HG02852 (cell line): Measurements from ENCODE around the gene NLE1.
A peak's percentile ranks its signal among the peaks of the same experiment; 100 is the strongest.
"Not testable (repeated sequence)": the region's sequence is repeated elsewhere in the genome, so short reads cannot be mapped to it uniquely, and the experiment has no call there.

Experiments
- ATAC-seq: cut with Tn5 transposase; IDR thresholded peaks from one replicate; pipeline ENCODE4 v1.9.1; 2021; ENCODE audit warnings: mild to moderate bottlenecking, moderate library complexity; ENCODE audit not compliant: unreplicated experiment

Gene NLE1

GRCh38 chr17:35141681-35142466 is at the start of gene NLE1:
NLE1 (minus strand) TSS chr17:35142303; CDS start chr17:35142275, 28 bp downstream.
- peak; percentile 91 for ATAC-seq

GRCh38 chr17:35191001-35191695 is 49.0 kb upstream of the NLE1 start:
- ATAC-seq = no peak

GRCh38 chr17:35189291-35189690 is 47.2 kb upstream of the NLE1 start:
- no peak for ATAC-seq

GRCh38 chr17:35188111-35188510 is 46.0 kb upstream of the NLE1 start:
- ATAC-seq = no peak

GRCh38 chr17:35187481-35187880 is 45.4 kb upstream of the NLE1 start:
- no peak for ATAC-seq

- ATAC-seq = no peak
Measured at GRCh38 chr17:35185849-35186248, 43.7 kb upstream of the NLE1 start.

GRCh38 chr17:35184274-35184673 is 42.2 kb upstream of the NLE1 start:
- ATAC-seq = no peak

- no peak for ATAC-seq
Measured at GRCh38 chr17:35183332-35183731, 41.2 kb upstream of the NLE1 start.

GRCh38 chr17:35179379-35179778 is 37.3 kb upstream of the NLE1 start:
- not testable (repeated sequence) for ATAC-seq

- ATAC-seq = no peak
Measured at GRCh38 chr17:35176897-35177296, 34.8 kb upstream of the NLE1 start.

- no peak for ATAC-seq
Measured at GRCh38 chr17:35175638-35176415, 33.7 kb upstream of the NLE1 start.

GRCh38 chr17:35174835-35175334 is 32.8 kb upstream of the NLE1 start:
- ATAC-seq = no peak

GRCh38 chr17:35172321-35172720 is 30.2 kb upstream of the NLE1 start:
- not testable (repeated sequence) for ATAC-seq

- no peak for ATAC-seq
Measured at GRCh38 chr17:35171834-35172233, 29.7 kb upstream of the NLE1 start.

- no peak for ATAC-seq
Measured at GRCh38 chr17:35170968-35171771, 29.1 kb upstream of the NLE1 start.

- ATAC-seq = no peak
Measured at GRCh38 chr17:35169835-35170363, 27.8 kb upstream of the NLE1 start.

- no peak for ATAC-seq
Measured at GRCh38 chr17:35167666-35168065, 25.6 kb upstream of the NLE1 start.

- no peak for ATAC-seq
Measured at GRCh38 chr17:35167046-35167445, 24.9 kb upstream of the NLE1 start.

GRCh38 chr17:35166526-35166925 is 24.4 kb upstream of the NLE1 start:
- ATAC-seq = no peak

GRCh38 chr17:35164716-35165115 is 22.6 kb upstream of the NLE1 start:
- ATAC-seq = no peak
